GM12878 (cell line): ENCODE measurements around the gene OR1L8. TPM values are rescaled to one million over a fixed set of nuclear protein-coding genes. Genes with fewer than 3 reads are reported as not detected.
"Not testable (repeated sequence)": the region's sequence is repeated elsewhere in the genome, so short reads cannot be mapped to it uniquely, and the experiment has no call there.

Experiments
- ATAC-seq: fragments of 200-7000 bp; cut with Tn5 transposase; 3 replicates; pipeline ENCODE4 v1.9.1; 2020; ENCODE audit warnings: mild to moderate bottlenecking, moderate library complexity
- Bru-seq: library from RNA; stranded (reverse); fragments of 400-500 nt; gene quantifications from one replicate; lab custom pipeline; 2021; lab: Mats Ljungman, UMichigan
- BruChase-seq, 2 experiments: library from RNA; stranded (reverse); fragments of 400-500 nt; gene quantifications; one replicate each; lab custom pipeline; 2021; lab: Mats Ljungman, UMichigan
- BruUV-seq: library from RNA; stranded (reverse); fragments of 400-500 nt; replicated peaks from 2 replicates; lab custom pipeline; 2021; lab: Mats Ljungman, UMichigan
- CTCF ChIA-PET: fragments of 300-600 bp; sonication (Branson Sonifier 250); formaldehyde crosslinking; extraction: SDS; loops from one replicate; lab custom pipeline; 2021; ENCODE audit warnings: inconsistent platforms; lab: Yijun Ruan, JAX
- POLR2A ChIA-PET: fragments of 350-600 bp; formaldehyde crosslinking; extraction: SDS; loops from one replicate; lab custom pipeline; 2021; ENCODE audit warnings: inconsistent platforms; lab: Charles Lee
- RAD21 ChIA-PET: fragments of 300-600 bp; sonication (Branson Sonifier 250); formaldehyde crosslinking; loops from one replicate; lab custom pipeline; 2023; ENCODE audit warnings: antibody characterized with exemption; ENCODE audit not compliant: unreplicated experiment; lab: Charles Lee
- SMC1A ChIA-PET: fragments of 300-600 bp; sonication (Branson Sonifier 250); formaldehyde crosslinking; loops from one replicate; lab custom pipeline; 2023; ENCODE audit not compliant: unreplicated experiment, uncharacterized antibody; lab: Charles Lee
- DNase-seq: peaks from one replicate; pipeline ENCODE4 v3.0.0-alpha.2; 2011; ENCODE audit warnings: low read depth, low spot score
- FAIRE-seq: peaks from 3 replicates; lab custom pipeline; 2011; peaks lifted over from hg19 to GRCh38; lab: Jason Lieb, UNC
- H2AFZ ChIP-seq: 2 replicates; pipeline ENCODE4 v1.6.0; 2011; ENCODE audit warnings: low read depth, low read length, control low read depth; ENCODE audit not compliant: control insufficient read depth
- H3K27ac ChIP-seq: 2 replicates; pipeline ENCODE4 v1.5.1; 2011; ENCODE audit warnings: control low read depth; ENCODE audit not compliant: control insufficient read depth, insufficient read depth
- H3K27me3 ChIP-seq, 2 experiments: replicated peaks in 1 of 2; 2 replicates each; pipeline versions ENCODE4 v1.6.0 to v1.6.1; 2011; ENCODE audit warnings: low read length in 1 of 2; ENCODE audit not compliant: control insufficient read depth in 2 of 2, insufficient read depth in 2 of 2
- H3K36me3 ChIP-seq, 2 experiments: 2 replicates each; pipeline ENCODE4 v1.5.1; 2011; ENCODE audit warnings: low read length in 1 of 2; ENCODE audit not compliant: control insufficient read depth in 2 of 2, insufficient read depth in 2 of 2
- H3K4me1 ChIP-seq: 2 replicates; pipeline ENCODE4 v1.6.1; 2011; ENCODE audit warnings: mild to moderate bottlenecking, low read length, moderate library complexity, mixed read lengths; ENCODE audit not compliant: control insufficient read depth, insufficient read depth
- H3K4me2 ChIP-seq: 2 replicates; pipeline ENCODE4 v1.6.0; 2011; ENCODE audit warnings: control low read depth; ENCODE audit not compliant: control insufficient read depth, insufficient read depth
- H3K4me3 ChIP-seq: fragments of 200-600 bp; sonication (generic); 2 replicates; pipeline ENCODE4 v1.5.1; 2016
- H3K79me2 ChIP-seq: 2 replicates; pipeline ENCODE4 v1.6.0; 2011; ENCODE audit warnings: low read length; ENCODE audit not compliant: control insufficient read depth, insufficient read depth
- H3K9ac ChIP-seq: 2 replicates; pipeline ENCODE4 v1.8.0; 2011; ENCODE audit warnings: low read length, control low read depth, mixed read lengths; ENCODE audit not compliant: control insufficient read depth, insufficient read depth
- H3K9me3 ChIP-seq: replicated peaks from 3 replicates; pipeline ENCODE4 v1.5.1; 2011; ENCODE audit warnings: mild to moderate bottlenecking, low read length; ENCODE audit not compliant: control insufficient read depth, insufficient read depth
- H4K20me1 ChIP-seq: 2 replicates; pipeline ENCODE4 v1.6.0; 2011; ENCODE audit not compliant: control insufficient read depth, insufficient read depth
- EED ChIP-seq: sonication (generic); IDR thresholded peaks from 2 replicates; pipeline ENCODE4 v1.6.1; 2016; ENCODE audit warnings: antibody characterized with exemption, low read depth
- MEF2A ChIP-seq: IDR thresholded peaks from 2 replicates; pipeline ENCODE4 v1.6.1; 2011; ENCODE audit warnings: low read depth, mild to moderate bottlenecking, low read length, moderate library complexity; ENCODE audit not compliant: insufficient read depth
- TAF1 ChIP-seq: IDR thresholded peaks from 2 replicates; pipeline ENCODE4 v1.6.1; 2011; ENCODE audit warnings: mild to moderate bottlenecking, low read depth, low read length, borderline replicate concordance
- ZNF207 ChIP-seq: fragments of 450-650 bp; IDR thresholded peaks from 2 replicates; pipeline ENCODE4 v1.6.1; 2014; ENCODE audit warnings: antibody characterized with exemption, mild to moderate bottlenecking, borderline replicate concordance
- WGBS: methylation state at CpG from one replicate; pipeline ENCODE4 v1.1.6; 2016; ENCODE audit warnings: low lambda C conversion rate; ENCODE audit not compliant: insufficient replicate concordance, insufficient coverage; ENCODE audit errors: missing lambda C conversion rate; 5-methylcytosine and 5-hydroxymethylcytosine counted together
- in situ Hi-C: fragments of 300-500 bp; cut with MboI; formaldehyde crosslinking; loops from 9 replicates; pipeline ENCODE4 v1.14.3; 2018; ENCODE audit warnings: mixed read lengths
- intact Hi-C: fragments of 100-400 bp; cut with micrococcal nuclease; formaldehyde crosslinking; loops from one replicate; pipeline ENCODE4 v1.14.2; 2022; ENCODE audit not compliant: unreplicated experiment
- long read RNA-seq, 2 experiments: library from polyadenylated mRNA; unstranded; transcript quantifications; one replicate each; pipeline ENCODE4 v2.0.0, GENCODE V29; 2019 to 2020
- polyA minus RNA-seq, 3 experiments: library from RNA; depleted of rRNA, polyadenylated mRNA; stranded (reverse); fragments of >200 nt; gene quantifications; 2 replicates each; pipeline ENCODE4 v1.2.3, GENCODE V29; 2011
- polyA plus RNA-seq, 11 experiments: library from polyadenylated mRNA; depleted of rRNA in 4 of 11; unstranded in 6 of 11; stranded (reverse) in 5 of 11; fragments of >200 nt; fragmentation: Nextera tagmentation in 4 of 11; fragmentation: Illumina TruSeq in 1 of 11; extraction: Ambion mirVana in 4 of 11; extraction: Trizol in 1 of 11; gene quantifications; 1 replicate in 1 of 11; 2 replicates in 10 of 11; pipeline versions ENCODE4 v1.2.1 to v1.2.3, GENCODE V29; 2011 to 2016; ENCODE audit warnings: inconsistent platforms in 2 of 11, missing spikeins in 2 of 11, low read depth in 1 of 11
- total RNA-seq, 4 experiments: library from RNA; depleted of rRNA in 3 of 4; stranded (reverse); fragments of >200 nt in 3 of 4; fragmentation: Illumina TruSeq in 1 of 4; extraction: Trizol in 1 of 4; gene quantifications; 2 replicates each; pipeline versions ENCODE4 v1.2.1 to v1.2.3, GENCODE V29; 2013 to 2021

Gene OR1L8
- not detected in 2 replicates for total RNA-seq (2013; cell fraction: nucleolus; rRNA removed)
- total RNA-seq (2014; rRNA removed) = not detected in 2 replicates
- not detected in 2 replicates for total RNA-seq (2014; rRNA removed; fragmentation: Illumina TruSeq; extraction: Trizol)
- not detected in 2 replicates for total RNA-seq (2021)
- not detected for polyA plus RNA-seq (2011; ENCODE audit: low read depth)
- not detected in 2 replicates for polyA plus RNA-seq (2011; rRNA removed)
- not detected in 2 replicates for polyA plus RNA-seq (2011; cell fraction: cytosol; rRNA removed)
- polyA plus RNA-seq (2011; cell fraction: nucleus; rRNA removed) = not detected in 2 replicates
- not detected in 2 replicates for polyA plus RNA-seq (2012)
- not detected in 2 replicates for polyA plus RNA-seq (2014; fragmentation: Illumina TruSeq; extraction: Trizol)
- not detected for polyA plus RNA-seq (2014; fragmentation: Nextera tagmentation; extraction: Ambion mirVana)
- polyA plus RNA-seq (2014; rRNA removed) = not detected in 2 replicates
- polyA plus RNA-seq (2016; fragmentation: Nextera tagmentation; extraction: Ambion mirVana) = not detected
- not detected in 2 replicates for polyA minus RNA-seq (2011; rRNA and poly(A)+ RNA removed)
- polyA minus RNA-seq (2011; cell fraction: cytosol; rRNA and poly(A)+ RNA removed) = not detected in 2 replicates
- not detected in 2 replicates for polyA minus RNA-seq (2011; cell fraction: nucleus; rRNA and poly(A)+ RNA removed)
- Bru-seq, nascent RNA = percentile 25 among the genes with signal in this experiment
- percentile 21 among the genes with signal in this experiment for BruChase-seq, experiment 1, labeled RNA remaining after a 6-hour chase
- percentile 31 among the genes with signal in this experiment for BruChase-seq, experiment 2, labeled RNA remaining after a 2-hour chase
- long read RNA-seq, experiment 1 = 0 reads
- long read RNA-seq, experiment 2 = 0 reads

- BruUV-seq, RAD21 ChIA-PET, POLR2A ChIA-PET, H2AFZ ChIP-seq, in situ Hi-C loops, SMC1A ChIA-PET, H3K27me3 ChIP-seq, intact Hi-C loops, FAIRE-seq, H3K9me3 ChIP-seq, H3K36me3 ChIP-seq, ATAC-seq, DNase-seq, H4K20me1 ChIP-seq, H3K4me3 ChIP-seq, H3K4me1 ChIP-seq, H3K4me2 ChIP-seq, H3K9ac ChIP-seq, H3K27ac ChIP-seq, H3K79me2 ChIP-seq: not testable (repeated sequence)
- CTCF ChIA-PET = interaction anchor here (1.0 kb wide), 1 partner anchor 10 kb away, joined by 3 read pairs; no protein-coding TSS in a partner anchor
- 43% methylated on average over 8 of the region's 8 CpGs for WGBS
These were observed at the start of gene OR1L8 for GRCh38 chr9:122583284-122583683. OR1L8 (minus strand) TSS chr9:122583384; CDS start chr9:122568477, 14,907 bp downstream.

DNA sequence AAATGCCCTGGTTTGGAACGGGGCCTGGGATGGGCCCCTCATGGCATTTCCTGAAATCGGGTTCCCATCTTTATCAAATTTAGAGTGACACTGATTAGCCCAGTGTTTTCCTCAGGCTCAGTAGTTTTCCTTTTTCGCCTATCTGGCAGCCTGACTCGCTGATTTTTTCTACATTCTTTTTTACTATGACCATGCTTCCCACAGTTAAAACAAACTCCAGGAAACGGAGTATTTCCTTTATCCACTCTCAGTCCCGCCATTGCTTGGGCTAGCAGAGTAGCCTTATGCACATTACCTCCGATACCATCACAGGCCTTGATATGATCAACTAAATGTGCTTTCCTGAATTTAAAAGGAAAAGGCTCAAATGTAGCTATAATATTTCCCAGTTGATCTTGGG lies 36.8 kb upstream of the OR1L8 start:
- Histone ChIP-seq H3K36me3 (no peaks in the 10 kb centered on the region), H3K4me2 (no peak overlapping the region), H4K20me1 (no peaks in the 10 kb centered on the region), H3K27ac (no peak overlapping the region), H3K27me3 (no peaks in the 10 kb centered on the region), H3K79me2 (no peaks in the 10 kb centered on the region), H3K4me1 (no peaks in the 10 kb centered on the region), H3K9me3 (no peaks in the 10 kb centered on the region), H3K9ac (no peak overlapping the region), H2AFZ (no peak overlapping the region), H3K4me3 (no peak overlapping the region)
- ATAC-seq (no peak), FAIRE-seq (no peak), DNase-seq (no peak)
- ChIA-PET SMC1A (no interaction called here), CTCF (interaction anchor here (0.6 kb wide), 1 partner anchor 15 kb away, joined by 4 read pairs; no protein-coding TSS in a partner anchor), RAD21 (no interaction called here), POLR2A (no interaction called here)
- no peak for TF ChIP-seq MEF2A
- no peak for TF ChIP-seq ZNF207
- no peak for TF ChIP-seq EED
- no peak for TF ChIP-seq TAF1
- in situ Hi-C loops = no loop called here
- WGBS = 27% methylated on average over 7 of the region's 7 CpGs
- BruUV-seq = no TSS peak
- intact Hi-C loops = no loop called here
